Neural progenitor cell (in vitro differentiated cells): ENCODE results near the gene NDUFAF3. TPM values are rescaled to one million over a fixed set of nuclear protein-coding genes. Genes with fewer than 3 reads are reported as not detected.
A peak's percentile ranks its signal among the peaks of the same experiment; 100 is the strongest.

Source experiments
- DNase-seq: peaks from one replicate; pipeline ENCODE4 v3.0.0-alpha.2; 2016; ENCODE audit warnings: low spot score
- H2AFZ ChIP-seq: fragments of 200-600 bp; sonication (generic); replicated peaks from 2 replicates; pipeline ENCODE4 v1.6.1; 2016; ENCODE audit warnings: antibody characterized with exemption
- H3F3A ChIP-seq: fragments of 200-600 bp; sonication (generic); 2 replicates; pipeline ENCODE4 v1.6.1; 2016; ENCODE audit warnings: antibody characterized with exemption, low read depth
- H3K27ac ChIP-seq: fragments of 200-600 bp; sonication (generic); 2 replicates; pipeline ENCODE4 v1.5.1; 2016; ENCODE audit warnings: mild to moderate bottlenecking
- H3K27me3 ChIP-seq: fragments of 200-600 bp; sonication (generic); 2 replicates; pipeline ENCODE4 v1.6.1; 2016; ENCODE audit warnings: mild to moderate bottlenecking, moderate library complexity
- H3K36me3 ChIP-seq: fragments of 200-600 bp; sonication (generic); 2 replicates; pipeline ENCODE4 v1.5.1; 2016
- H3K4me1 ChIP-seq: fragments of 200-600 bp; sonication (generic); 2 replicates; pipeline ENCODE4 v1.6.1; 2016; ENCODE audit warnings: mixed run types
- H3K4me2 ChIP-seq: fragments of 200-600 bp; sonication (generic); 2 replicates; pipeline ENCODE4 v1.6.1; 2016
- H3K4me3 ChIP-seq: fragments of 200-600 bp; sonication (generic); 2 replicates; pipeline ENCODE4 v1.5.1; 2016
- H3K79me2 ChIP-seq: fragments of 200-600 bp; sonication (generic); 2 replicates; pipeline ENCODE4 v1.6.1; 2016; ENCODE audit warnings: low read depth
- H3K9ac ChIP-seq: fragments of 200-600 bp; sonication (generic); 2 replicates; pipeline ENCODE4 v1.6.1; 2016
- H3K9me3 ChIP-seq: fragments of 200-600 bp; sonication (generic); 2 replicates; pipeline ENCODE4 v1.5.1; 2016; ENCODE audit warnings: low read depth
- H4K20me1 ChIP-seq: fragments of 200-600 bp; sonication (generic); 2 replicates; pipeline ENCODE4 v1.6.1; 2016; ENCODE audit warnings: low read depth
- H3K27ac Mint-ChIP-seq: 3 replicates; pipeline ENCODE4 v1.8.0; 2021; ENCODE audit warnings: mixed read lengths
- H3K27me3 Mint-ChIP-seq: 2 replicates; pipeline ENCODE4 v1.8.0; 2022; ENCODE audit warnings: low read depth, mild to moderate bottlenecking, inconsistent platforms, moderate library complexity, mixed read lengths; ENCODE audit not compliant: insufficient read depth
- H3K36me3 Mint-ChIP-seq: 3 replicates; pipeline ENCODE4 v1.8.0; 2021; ENCODE audit warnings: mixed read lengths
- H3K4me1 Mint-ChIP-seq: 3 replicates; pipeline ENCODE4 v1.8.0; 2021; ENCODE audit warnings: mixed read lengths
- H3K4me3 Mint-ChIP-seq: 3 replicates; pipeline ENCODE4 v1.8.0; 2021; ENCODE audit warnings: mild to moderate bottlenecking, moderate library complexity, mixed read lengths
- H3K9me3 Mint-ChIP-seq: 3 replicates; pipeline ENCODE4 v1.8.0; 2020; ENCODE audit warnings: mixed read lengths
- CTCF ChIP-seq: fragments of 200-600 bp; sonication (generic); IDR thresholded peaks from 2 replicates; pipeline ENCODE4 v1.5.1; 2017; ENCODE audit warnings: antibody characterized with exemption, mild to moderate bottlenecking
- EZH2 ChIP-seq: fragments of 200-600 bp; sonication (generic); IDR thresholded peaks from 2 replicates; pipeline ENCODE4 v1.6.1; 2017; ENCODE audit warnings: antibody characterized with exemption, mild to moderate bottlenecking, moderate library complexity
- EZH2phosphoT487 ChIP-seq: fragments of 200-600 bp; sonication (generic); IDR thresholded peaks from 2 replicates; pipeline ENCODE4 v1.6.1; 2017; ENCODE audit warnings: antibody characterized with exemption
- total RNA-seq: library from RNA; depleted of rRNA; stranded (reverse); fragments of >200 nt; gene quantifications from 2 replicates; pipeline ENCODE4 v1.2.3, GENCODE V29; 2015; ENCODE audit warnings: low replicate concordance

NDUFAF3 gene
- total RNA-seq, 1 donor from 2014 or later, result 26.2 TPM

GRCh38 chr3:49024449-49024848 is 2.5 kb downstream of the NDUFAF3 start:
- H3K4me3 Mint-ChIP-seq, result peak overlapping the region; percentile 94
- TF ChIP-seq EZH2phosphoT487 (no peak), CTCF (no peak), EZH2 (no peak)
- Histone ChIP-seq H3K4me1 (peaks cover 26% of the 10 kb centered on the region), H4K20me1 (peaks cover 12% of the 10 kb centered on the region), H3K9me3 (no peaks in the 10 kb centered on the region), H3K79me2 (peaks cover 57% of the 10 kb centered on the region), H3K27ac (no peak overlapping the region), H3F3A (peaks cover 60% of the 10 kb centered on the region), H3K36me3 (no peaks in the 10 kb centered on the region), H3K4me2 (no peak overlapping the region), H3K4me3 (no peak overlapping the region), H3K9ac (no peak overlapping the region), H3K27me3 (no peaks in the 10 kb centered on the region), H2AFZ (no peak overlapping the region)
- DNase-seq, result no peak
- H3K27me3 Mint-ChIP-seq, result peaks cover 16% of the 10 kb centered on the region
- peaks cover 29% of the 10 kb centered on the region for H3K36me3 Mint-ChIP-seq
- H3K4me1 Mint-ChIP-seq, result peaks cover 33% of the 10 kb centered on the region
- H3K27ac Mint-ChIP-seq, result no peak overlapping the region
- H3K9me3 Mint-ChIP-seq, result no peaks in the 10 kb centered on the region

- no peak for DNase-seq
- Histone ChIP-seq H3K4me1 (peaks cover 19% of the 10 kb centered on the region), H3K9me3 (no peaks in the 10 kb centered on the region), H3K4me3 (no peak overlapping the region), H3F3A (peaks cover 60% of the 10 kb centered on the region), H3K27me3 (no peaks in the 10 kb centered on the region), H3K9ac (no peak overlapping the region), H4K20me1 (peaks cover 9% of the 10 kb centered on the region), H3K79me2 (peaks cover 49% of the 10 kb centered on the region), H2AFZ (no peak overlapping the region), H3K36me3 (no peaks in the 10 kb centered on the region), H3K27ac (no peak overlapping the region), H3K4me2 (no peak overlapping the region)
- Mint-ChIP-seq H3K4me1 (peaks cover 32% of the 10 kb centered on the region), H3K9me3 (no peaks in the 10 kb centered on the region), H3K27me3 (peaks cover 14% of the 10 kb centered on the region), H3K27ac (no peak overlapping the region), H3K4me3 (no peak overlapping the region), H3K36me3 (peaks cover 29% of the 10 kb centered on the region)
- no peak for TF ChIP-seq EZH2
- TF ChIP-seq CTCF, result no peak
These were observed 3.3 kb downstream of the NDUFAF3 start for GRCh38 chr3:49025005-49025792.

- DNase-seq, result no peak
- Histone ChIP-seq H4K20me1 (peaks cover 8% of the 10 kb centered on the region), H3K36me3 (no peaks in the 10 kb centered on the region), H3K9ac (no peak overlapping the region), H3K4me2 (no peak overlapping the region), H3K4me3 (no peak overlapping the region), H2AFZ (no peak overlapping the region), H3K4me1 (peaks cover 18% of the 10 kb centered on the region), H3K27me3 (no peaks in the 10 kb centered on the region), H3K27ac (no peak overlapping the region), H3F3A (peaks cover 66% of the 10 kb centered on the region), H3K9me3 (no peaks in the 10 kb centered on the region), H3K79me2 (peaks cover 42% of the 10 kb centered on the region)
- H3K27ac Mint-ChIP-seq, result no peak overlapping the region
- no peaks in the 10 kb centered on the region for H3K9me3 Mint-ChIP-seq
- TF ChIP-seq EZH2, result no peak
- no peak for TF ChIP-seq CTCF
- no peak for TF ChIP-seq EZH2phosphoT487
- peak overlapping the region; percentile 67 for H3K4me3 Mint-ChIP-seq
- peaks cover 29% of the 10 kb centered on the region for H3K4me1 Mint-ChIP-seq
- H3K36me3 Mint-ChIP-seq, result peaks cover 29% of the 10 kb centered on the region
- H3K27me3 Mint-ChIP-seq, result peaks cover 14% of the 10 kb centered on the region
These were observed 4.0 kb downstream of the NDUFAF3 start for GRCh38 chr3:49025793-49026520.
